Activated CD4-positive, alpha-beta T cell treated with anti-CD3 and anti-CD28 coated beads, Interleukin-2, amount 50 U/mL, for 4 hours (primary cell): ENCODE measurements around the gene USE1.

Source experiments
- DNase-seq, 2 experiments: peaks; one replicate each; pipeline ENCODE4 v3.0.0-alpha.2; 2020

The USE1 gene

DNA sequence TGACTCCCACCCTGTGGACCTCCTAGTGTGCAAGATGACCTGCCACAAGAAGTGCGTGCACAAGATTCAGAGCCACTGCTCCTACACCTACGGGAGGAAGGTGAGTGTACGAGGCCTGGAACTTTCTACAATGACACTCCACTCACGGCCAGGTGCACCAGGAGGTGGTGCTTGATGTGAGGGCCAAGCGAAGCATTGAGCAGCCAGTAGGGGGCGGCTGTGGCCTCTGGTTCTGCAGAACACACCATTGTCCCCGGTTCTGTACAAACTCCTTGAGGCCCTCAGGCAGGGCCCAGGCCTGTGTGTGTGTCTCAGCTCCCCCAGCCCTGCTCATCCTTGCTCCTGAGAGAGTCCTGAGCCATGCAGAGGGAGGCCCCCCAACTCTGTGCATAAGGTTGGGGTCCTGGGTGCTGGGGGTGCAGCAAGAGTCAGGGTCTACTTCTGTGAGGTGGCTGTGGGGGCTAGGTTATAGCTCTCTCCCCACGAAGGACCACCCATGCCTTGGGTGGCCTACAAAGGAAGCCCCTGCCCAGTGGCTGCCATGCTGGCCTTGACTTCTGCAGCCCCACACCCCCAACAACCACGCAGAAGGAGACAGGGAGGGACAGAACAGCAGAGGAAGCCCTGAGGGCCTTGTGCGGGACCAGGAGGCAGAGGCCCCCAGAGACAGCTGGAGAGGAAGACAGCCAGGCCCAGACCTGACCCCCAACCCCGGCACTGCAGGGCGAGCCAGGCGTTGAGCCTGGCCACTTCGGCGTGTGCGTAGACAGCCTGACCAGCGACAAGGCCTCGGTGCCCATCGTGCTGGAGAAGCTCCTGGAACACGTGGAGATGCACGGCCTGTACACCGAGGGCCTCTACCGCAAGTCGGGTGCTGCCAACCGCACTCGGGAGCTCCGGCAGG lies 9.7 kb upstream of the USE1 start:
- peak; percentile 65 to 68 for DNase-seq

DNA sequence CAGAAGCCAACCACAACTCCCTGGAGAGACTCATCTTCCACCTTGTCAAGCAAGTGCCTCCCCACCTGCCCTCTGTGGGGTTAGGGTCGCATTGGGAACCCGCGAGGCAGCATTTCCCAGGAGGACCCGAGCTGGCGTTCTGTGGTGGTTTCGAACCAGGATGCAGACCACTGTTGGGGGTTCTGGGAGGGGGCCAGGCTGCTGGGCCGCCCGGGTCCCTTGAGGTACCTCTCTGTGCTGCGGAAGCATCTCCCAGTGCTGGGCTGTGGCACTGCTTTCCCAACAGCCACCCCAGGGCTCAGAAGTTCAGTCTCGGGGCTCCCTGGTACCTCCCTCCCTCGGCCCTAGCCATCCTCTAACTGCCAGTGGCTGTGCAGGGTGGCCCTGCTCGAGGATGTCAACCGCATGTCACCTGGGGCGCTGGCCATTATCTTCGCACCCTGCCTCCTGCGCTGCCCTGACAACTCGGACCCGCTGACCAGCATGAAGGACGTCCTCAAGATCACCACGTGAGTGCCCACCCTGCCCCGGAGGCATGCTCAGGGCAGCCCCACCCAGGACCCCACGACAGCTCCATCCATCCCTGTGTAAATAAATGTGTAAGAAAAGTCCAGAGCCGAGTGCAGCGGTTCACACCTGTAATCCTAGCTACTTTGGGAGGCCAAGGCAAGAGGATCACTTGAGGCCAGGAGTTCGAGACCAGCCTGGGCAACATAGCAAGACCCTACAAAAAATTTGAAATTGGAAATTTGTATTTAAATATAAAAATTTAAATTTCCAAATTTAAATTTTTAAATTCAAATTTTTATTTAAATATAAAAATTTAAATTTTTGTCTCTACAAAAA lies 8.2 kb upstream of the USE1 start:
- DNase-seq = no peak

DNA sequence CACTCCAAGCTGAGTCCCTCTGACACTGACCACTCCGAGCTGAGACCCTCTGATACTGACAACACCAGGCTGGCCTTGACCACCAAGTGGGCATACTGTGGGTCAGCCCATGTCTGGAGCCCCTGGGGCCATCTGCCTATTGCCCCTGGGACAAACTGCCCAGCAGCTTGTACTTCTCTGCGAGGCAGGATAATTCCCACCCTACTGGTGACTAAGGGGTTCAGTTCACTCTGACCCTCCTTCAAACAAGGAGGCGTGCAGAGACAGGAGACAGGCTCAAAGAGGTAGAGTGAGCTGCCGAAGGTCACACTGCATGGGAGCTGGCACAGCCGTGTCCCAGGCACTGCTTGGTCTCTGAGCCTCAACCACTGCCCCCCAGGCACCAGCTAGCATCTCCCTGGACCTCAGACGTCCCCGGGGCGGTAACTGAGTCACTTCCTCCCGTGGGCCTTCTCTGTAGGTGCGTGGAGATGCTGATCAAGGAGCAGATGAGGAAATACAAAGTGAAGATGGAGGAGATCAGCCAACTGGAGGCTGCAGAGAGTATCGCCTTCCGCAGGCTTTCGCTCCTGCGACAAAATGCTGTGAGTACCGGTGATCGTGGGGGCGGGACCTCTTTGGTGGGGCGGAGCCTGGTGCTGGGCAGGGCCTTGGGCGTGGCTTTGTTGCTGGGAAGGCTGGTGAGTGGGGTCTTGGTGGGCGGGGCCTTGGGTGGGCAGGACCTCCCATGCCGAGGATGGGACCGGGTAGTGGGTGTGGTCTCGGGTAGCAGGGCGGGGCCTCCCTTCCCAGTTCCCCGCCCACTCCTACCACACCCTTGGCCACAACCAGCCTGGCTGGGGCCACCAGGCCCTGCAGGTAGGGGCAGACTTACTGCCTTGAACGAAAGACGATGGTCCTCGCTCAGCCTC lies 5.8 kb upstream of the USE1 start:
- no peak for DNase-seq

DNA sequence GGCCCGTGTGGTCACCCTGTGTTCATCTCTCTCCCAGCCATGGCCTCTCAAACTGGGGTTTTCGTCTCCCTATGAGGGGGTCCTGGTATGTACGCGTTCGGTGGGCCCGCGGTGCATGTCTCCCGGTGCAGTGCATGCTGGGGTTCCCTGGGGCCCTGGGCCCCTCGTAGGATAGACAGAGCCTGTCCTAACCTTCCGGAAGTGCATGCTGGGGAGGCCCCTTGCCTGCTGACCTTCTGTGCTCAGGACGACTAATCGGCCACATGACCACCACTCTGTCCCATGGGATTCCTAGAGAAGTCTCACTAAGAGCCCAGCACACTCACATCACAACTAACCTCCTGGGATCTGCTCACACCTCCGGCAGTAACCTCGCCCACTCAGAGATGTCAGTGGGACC lies 4.9 kb upstream of the USE1 start:
- DNase-seq = no peak

DNA sequence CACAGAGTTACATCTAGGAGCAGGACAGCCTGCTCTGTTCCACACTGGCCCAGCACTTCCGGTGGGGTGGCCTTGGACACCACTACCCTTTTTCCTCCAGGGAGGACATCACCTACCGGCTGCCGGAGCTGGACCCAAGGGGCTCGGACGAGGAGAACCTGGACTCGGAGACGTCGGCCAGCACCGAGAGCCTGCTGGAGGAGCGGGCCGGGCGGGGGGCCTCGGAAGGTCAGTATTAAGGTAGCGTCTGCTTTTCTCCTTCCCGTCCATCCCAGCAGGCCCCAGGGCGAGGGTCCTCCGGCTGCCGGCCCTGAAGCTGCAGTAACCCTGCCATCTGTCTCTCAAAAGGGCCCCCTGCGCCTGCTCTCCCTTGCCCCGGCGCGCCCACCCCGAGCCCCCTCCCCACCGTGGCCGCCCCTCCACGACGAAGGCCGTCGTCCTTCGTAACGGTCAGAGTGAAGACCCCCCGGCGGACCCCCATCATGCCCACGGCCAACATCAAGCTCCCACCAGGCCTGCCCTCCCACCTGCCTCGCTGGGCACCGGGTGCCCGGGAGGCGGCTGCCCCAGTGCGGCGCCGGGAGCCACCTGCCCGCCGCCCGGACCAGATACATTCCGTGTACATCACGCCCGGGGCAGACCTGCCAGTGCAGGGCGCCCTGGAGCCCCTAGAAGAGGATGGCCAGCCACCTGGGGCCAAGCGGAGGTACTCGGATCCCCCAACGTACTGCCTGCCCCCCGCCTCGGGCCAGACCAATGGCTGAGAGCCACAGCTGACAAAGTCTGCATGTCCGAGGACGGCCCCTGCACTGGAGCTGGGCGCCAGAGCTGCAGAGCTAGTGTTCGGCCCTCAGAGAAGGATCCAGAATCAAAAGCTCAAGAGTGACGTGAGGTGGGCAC lies 3.4 kb upstream of the USE1 start:
- DNase-seq = no peak

DNA sequence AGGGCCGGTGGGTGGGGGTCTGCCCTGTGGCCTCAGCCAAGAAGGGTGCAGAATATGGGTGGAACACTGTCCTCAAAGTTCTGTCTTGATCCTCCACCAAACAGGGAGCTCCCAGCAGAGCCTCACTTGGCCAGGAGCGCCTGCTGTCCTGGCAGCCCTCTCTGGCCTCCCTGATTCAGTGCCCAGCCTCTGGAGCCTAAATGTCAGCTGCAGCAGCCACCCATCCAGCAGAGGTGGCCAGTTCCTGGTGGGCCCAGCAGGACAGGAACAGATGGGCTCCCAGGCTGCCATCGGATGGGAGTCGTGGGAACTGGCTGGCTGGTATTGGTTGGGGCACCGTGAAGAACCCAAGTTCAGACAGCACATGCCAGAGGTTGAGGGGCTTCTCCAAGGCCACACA lies 1.8 kb upstream of the USE1 start:
- no peak for DNase-seq

DNA sequence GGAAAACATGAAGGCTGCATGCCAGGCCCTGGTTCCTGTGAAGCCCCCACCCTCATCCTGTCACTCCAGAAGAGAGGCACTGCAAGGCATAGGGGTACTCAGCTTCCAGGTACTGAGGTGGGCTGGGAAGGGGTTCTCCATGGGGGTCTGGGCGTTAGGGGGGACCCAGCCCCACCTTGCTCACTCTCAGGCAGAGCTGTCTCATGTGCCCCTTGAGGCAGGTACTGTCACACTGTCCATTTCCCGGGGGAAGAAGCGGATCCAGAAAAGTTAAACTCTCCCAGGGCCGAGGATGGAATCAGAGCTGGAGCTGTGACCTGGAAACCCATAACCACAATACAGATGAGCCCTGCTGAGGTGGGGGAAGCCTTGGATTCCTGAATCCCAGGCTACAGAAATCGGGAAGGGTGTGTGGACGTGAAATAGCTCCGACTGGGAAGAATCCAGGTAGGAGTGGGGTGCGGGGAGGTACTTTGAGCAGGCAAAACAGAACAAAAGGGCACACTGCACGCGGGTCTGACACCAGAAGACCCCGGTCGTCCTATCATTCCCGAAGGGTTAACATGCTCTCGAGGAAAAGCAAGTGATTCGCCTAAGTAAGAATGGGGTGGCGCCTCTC lies 540 bp upstream of the USE1 start:
- no peak for DNase-seq

DNA sequence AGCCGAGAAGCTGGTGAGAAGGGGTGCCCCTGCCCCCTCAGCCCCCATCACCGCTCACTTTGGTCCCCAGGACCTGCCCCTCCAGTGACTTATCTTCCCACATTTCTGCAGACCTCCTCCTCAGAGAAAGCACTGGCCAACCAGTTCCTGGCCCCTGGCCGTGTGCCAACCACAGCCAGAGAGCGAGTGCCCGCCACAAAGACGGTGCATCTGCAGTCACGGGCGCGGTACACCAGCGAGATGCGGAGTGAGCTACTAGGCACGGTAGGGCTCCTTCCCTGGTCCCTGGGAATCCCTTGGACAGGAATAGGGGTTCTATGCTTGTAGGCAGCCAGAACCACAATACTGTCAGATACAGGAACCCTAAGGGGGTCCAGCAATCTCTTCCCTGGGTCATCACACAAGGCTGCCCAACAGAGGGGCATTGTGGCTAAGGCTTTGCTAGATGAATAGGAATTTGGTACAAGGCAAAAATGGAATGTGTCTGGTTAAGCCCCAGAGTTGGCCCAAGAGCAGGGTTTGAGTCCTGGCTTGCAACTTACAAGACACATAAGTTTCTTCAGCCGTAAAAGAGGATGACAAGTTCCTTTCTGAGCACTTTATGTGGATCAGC lies 1.0 kb downstream of the USE1 start:
- DNase-seq = no peak

DNA sequence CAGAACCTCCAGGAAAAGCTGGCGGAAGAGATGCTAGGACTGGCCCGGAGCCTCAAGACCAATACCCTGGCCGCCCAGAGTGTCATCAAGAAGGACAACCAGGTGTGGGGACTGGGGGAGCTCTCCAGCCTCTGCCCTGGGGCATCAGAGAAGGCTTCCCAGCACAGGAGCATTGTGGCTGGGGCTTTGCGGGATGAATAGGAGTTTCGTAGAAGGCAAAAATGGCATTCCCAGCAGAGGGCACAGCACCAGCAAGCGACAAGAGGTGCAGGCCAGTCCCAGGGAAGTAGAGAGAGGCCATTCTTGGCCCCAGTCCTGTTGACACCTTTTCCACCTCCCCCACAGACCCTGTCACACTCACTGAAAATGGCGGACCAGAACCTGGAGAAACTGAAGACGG lies 4.1 kb downstream of the USE1 start:
- DNase-seq = no peak

DNA sequence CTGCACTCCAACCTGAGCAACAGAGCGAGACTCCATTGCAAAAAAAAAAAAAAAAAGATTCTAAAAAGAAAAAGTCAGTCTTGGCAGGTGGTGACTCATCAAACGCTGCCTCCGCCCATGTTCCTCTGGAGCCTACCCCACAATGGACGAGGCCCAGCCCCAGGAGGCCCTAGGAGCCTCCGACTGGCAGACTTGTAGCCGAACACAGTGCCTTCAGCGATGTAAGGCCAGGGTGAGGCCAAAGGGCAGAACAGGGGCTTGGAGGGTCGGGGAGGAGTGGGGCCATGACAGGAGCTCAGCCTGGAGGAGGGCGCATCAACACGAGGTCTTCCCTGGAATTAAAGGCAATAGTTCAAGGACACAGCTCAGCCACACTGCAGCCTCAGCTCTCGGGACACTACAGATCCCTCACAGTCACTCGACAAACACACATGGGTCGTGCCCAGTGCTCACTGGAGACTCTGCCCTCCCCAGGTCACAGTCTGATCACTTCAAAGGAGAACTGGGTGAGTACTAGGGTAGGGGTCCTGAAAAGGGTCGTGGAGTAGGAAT lies 5.1 kb downstream of the USE1 start:
- DNase-seq = peak; percentile 30 to 32

DNA sequence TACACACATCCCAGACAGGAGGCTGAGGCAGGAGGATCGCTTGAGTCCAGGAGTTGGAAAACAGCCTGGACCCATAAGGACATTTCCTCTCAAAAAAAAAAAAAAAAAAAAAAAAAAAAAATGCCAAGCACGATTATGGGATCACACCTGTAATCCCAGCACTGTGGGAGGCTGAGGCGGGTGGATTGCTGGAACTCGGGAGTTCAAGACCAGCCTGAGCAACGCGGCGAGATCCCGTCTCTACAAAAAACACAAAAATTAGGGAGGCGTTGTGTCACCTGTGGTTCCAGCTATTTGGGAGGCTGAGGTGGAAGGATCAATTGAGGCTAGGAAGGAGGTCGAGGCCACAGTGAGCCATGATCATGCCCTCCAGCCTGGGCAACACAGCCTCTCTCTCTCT lies 9.9 kb downstream of the USE1 start:
- no peak for DNase-seq

DNA sequence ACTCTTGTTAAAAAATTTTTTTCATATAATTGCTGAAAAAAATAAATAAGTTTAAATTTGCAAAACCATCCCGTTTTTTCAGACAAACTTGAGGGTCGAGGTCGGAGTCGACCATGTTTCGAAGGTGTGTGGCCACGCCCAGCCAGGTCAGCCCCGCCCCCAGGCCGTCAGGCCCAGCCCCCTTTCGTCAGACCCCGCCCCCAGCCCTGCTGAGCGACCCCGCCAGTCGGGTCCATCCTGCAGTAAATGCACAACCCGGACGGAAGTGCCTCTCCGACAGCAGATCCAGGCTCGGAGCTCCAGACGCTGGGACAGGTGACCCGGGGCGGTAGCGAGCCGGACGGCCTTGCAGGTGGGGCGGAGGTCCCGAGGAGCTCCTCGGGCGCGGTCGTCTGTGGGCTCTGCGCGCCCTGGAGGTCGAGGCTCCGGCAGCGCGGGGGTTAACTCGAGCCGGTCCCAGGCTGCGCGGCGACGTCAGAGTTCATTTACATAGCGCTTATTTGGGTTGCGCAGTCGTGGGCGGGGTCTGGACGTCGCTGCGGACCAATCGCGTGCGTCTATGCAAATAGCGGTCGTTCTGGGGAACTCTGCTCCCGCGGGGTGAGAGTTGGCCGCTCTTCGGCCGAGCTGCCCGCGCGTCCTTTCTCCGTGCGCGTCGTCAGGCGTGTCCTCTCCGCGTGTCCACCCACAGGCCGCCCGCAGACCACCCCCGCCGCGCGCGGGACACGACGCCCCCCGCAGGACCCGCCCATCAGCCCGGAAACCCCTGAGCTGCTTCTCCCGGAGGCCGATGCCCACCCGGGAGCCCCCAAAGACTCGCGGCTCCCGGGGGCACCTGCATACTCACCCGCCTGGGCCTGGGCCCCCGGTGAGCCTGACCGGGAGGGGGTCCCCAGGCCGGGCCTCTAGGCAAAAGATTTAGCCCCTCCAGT lies 11.1 kb downstream of the USE1 start, which contains the start of gene OCEL1:
OCEL1 (plus strand) TSS at position 225 of the 932 bp plus-strand sequence; CDS start at position 247, 22 bp downstream.
- peak; percentile 96 for DNase-seq

DNA sequence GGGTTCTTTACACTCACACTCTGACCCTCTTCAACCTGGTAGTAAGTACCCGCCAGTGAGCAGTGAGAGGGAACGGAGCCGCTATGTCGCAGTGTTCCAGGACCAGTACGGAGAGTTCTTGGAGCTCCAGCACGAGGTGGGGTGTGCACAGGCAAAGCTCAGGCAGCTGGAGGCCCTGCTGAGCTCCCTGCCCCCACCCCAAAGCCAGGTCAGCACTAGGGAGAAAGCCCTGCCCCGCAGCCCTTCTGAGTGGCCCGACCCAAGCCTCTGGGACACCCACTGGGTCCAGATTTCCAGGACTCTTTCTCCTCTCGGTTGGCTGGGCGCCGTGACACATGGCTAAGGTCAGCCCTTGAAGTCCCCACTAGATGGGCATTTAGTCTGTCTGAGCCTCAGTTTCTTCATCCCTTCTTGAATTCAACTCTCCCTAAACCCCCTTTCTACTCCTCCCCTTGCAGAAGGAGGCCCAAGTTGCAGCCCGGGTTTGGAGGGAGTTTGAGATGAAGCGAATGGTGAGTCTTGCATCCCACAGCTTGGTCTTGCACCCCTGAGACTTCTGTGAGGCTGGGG lies 12.7 kb downstream of the USE1 start:
- DNase-seq = no peak

DNA sequence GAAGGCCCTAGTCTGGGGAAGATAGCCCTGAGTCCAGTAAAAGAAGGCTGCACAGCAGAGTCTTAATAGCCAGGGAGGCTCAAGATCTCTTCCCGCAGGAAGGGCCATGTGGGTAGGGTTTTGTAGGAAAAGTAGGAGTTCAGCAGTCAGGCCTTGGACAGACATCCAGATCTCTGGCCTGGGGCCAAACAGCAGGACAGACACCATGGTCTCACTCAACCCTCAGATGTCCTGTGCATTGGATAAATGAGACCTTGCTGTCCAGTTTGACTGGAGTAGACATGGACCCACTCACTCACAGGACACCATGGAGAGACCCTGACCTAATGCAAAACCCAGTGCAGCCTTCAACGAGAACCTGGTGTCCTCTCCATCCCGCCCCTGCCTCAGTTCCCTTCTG lies 14.7 kb downstream of the USE1 start:
- DNase-seq = no peak

DNA sequence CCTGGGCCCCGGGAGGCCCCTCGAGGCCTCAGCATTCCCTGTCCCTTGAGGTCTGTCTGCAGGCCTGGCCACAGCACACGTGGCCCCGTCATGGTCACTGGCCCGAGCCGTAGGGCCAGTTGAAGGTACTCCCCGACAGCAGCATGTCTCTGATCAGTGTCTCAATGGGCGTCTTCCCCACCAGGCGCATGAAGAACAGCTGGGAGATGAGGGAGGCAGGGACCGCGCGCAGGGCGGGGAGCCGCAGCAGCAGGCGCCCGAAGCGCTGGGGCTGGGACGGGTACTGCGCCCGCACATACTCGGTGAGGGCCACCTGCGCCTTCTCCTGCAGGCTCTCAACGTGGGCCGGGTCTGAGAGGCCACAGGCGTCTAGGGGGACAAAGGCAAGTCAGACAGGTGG lies 17.1 kb downstream of the USE1 start:
- DNase-seq = no peak

DNA sequence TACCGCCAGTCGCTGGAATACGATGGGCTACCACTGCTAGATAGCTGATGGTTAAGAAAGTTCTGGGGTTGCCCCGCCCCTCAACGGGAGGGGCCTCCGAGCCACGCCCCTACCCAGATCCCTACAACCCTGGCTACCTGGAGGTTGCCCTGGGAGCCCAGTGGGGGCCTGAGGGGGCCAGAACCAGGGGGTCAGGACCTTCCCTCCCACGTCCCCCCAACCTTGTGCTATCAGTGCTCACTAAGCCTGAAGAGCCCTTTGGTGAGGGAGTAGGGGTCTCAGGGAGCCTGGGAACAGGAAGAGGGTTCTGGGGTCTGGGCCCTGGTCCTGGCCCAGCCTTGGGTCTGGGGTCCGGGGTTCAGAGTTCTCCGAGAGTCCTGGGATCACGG lies 19.7 kb downstream of the USE1 start:
- DNase-seq = peak; percentile 58 to 59

DNA sequence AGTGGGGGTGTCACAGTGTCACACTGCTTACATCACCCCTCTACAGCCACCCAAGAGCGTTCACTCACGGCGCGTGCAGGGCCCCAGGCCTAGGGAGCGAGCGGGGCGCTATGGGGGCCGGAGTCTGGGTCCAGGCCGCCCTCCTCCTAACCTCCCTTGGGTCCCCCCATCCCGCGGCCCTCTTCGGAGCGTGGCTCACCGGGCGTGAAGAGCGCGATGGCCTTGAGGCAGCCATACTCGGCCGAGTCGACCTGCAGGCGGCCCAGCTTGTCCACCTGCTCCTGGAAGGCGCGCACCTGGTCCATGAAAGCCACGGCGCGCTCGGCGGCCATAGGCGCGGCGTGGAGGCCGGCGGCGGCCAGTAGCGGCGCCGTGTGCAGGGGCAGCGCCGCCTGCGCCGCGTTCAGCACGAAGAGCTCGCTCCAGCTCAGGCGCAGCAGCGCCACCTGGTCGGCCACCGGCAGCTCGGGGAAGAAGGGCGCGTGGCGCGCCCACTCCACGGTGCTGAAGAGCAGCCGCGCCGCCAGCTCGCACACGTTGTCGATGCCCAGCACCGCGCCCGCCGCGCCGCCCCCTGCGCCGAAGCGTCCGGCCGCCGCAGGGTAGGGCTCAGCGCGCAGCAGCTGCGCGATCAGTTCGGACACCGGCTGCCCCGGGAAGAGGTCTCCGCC lies 20.3 kb downstream of the USE1 start:
- DNase-seq = peak; percentile 70 to 74
